Articular chondrocyte of knee joint (primary cell): ENCODE data around the gene MAMSTR. TPM values are rescaled to one million over a fixed set of nuclear protein-coding genes. Genes with fewer than 3 reads are reported as not detected.

ENCODE experiments used
- total RNA-seq: library from RNA; depleted of rRNA; stranded (reverse); fragments of >200 nt; gene quantifications from 2 replicates; pipeline ENCODE4 v1.2.3, GENCODE V29; 2012

Gene MAMSTR
- 1.7 and 2.9 TPM in 2 replicates for total RNA-seq

GRCh38 chr19:48719263-48720171 lies at the start of gene MAMSTR:
Gene MAMSTR (minus strand): TSS chr19:48719725. CDS start chr19:48719031, 694 bp downstream.

DNA sequence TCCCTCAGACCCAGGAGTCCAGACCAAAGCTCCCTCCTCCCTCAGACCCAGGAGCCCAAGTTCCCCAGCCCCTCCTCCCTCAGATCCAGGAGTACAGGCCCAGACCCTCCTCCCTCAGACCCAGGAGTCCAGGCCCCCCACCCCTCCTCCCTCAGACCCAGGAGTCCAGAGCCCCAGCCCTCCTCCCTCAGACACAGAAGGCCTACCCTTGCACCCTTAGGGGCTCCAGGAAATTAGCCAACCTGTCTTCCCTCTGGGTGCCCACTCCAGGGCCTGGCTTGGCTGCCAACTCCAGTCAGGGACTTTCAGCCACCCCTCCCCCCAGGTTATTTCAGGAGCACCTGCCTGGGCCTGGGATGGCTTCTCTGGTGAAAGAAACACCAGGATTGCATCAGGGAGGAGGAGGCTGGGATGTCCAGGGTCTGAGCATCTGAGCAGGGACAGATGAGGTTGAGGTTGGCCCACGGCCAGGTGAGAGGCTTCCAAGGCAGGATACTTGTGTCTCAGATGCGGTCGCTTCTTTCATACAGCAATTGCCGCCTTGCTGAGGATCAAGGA lies 35.6 kb upstream of the MAMSTR start, which contains the start of gene FGF21:
Gene FGF21 (plus strand): TSS at position 441 of the 558 bp plus-strand sequence. CDS start 713 bp downstream, outside the sequence.

GRCh38 chr19:48752496-48753365 lies 33.2 kb upstream of the MAMSTR start, which contains the start of gene FUT1:
Gene FUT1 (minus strand): TSS chr19:48752641. CDS start chr19:48751281, 1,360 bp downstream.

GRCh38 chr19:48746738-48747575 lies 27.4 kb upstream of the MAMSTR start, which contains the start of gene IZUMO1:
Gene IZUMO1 (minus strand): TSS chr19:48746909. CDS start chr19:48745859, 1,050 bp downstream.

DNA sequence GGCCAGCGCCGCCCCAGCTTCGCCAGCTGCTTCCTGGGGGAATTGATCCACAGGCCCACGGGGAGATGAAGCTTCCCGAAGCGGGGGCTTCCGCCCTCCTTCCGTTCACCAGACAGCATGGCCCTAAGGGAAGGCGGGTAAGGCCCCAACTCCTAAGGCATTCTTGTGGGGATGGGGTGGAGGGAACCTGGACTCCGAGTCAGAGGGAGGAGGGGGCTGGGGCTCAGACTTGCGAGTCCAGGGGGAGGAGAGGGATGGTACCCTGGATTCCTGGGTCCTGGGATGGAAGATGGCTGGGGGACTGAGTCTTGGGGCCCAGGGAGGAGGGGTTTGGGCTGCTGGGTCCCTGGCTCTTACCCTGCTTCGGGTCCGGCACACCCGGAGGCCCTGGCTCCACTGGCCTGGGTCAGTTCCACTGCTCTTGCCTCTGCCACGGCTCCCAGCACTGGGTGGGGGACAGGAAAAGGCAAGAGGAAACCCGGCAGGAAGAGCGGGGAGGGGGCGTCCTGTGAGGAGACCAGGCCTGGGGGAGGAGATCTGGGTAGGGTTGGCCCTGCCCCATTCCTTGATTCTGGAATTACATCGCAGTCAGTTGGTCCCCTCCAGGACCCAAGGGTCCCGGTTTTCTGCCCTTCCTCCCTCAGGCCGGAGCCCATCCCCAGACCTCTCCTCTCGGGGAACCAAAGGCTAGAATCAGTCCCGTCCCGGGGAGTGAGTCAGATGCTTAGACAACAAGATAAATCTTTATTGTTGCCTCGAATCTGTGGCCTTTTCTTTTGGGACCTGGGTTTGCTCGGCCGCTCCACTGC lies 20.8 kb upstream of the MAMSTR start, which contains the start of gene RASIP1:
Gene RASIP1 (minus strand): TSS at position 447 of the 809 bp plus-strand sequence. CDS start 328 bp downstream, at position 119.

GRCh38 chr19:48695743-48696352 lies 23.7 kb downstream of the MAMSTR start, which contains the start of gene FUT2:
Gene FUT2 (plus strand): TSS chr19:48695971. CDS start chr19:48702957, 6,986 bp downstream.

DNA sequence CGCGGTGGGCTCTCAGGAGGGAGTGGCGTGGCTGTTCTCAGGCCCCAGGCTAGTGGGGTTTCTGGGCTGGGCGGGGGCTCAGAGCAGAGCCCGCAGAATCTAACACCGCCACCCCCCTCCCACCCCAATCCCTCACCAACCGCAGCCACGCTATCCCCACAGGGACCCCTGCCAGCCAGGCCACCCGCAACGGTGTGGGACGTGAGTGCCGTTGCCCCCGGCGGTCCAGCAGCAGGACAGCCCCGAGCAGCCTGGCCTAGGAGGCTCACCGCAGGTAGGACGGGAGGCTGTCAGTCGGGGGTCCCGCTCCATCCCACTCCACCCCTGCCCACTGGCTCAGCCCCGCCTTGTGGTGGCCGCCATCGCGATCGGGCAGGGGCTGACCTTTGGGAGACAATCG lies 46.5 kb downstream of the MAMSTR start, which contains the start of gene NTN5:
Gene NTN5 (minus strand): TSS at position 24 of the 400 bp plus-strand sequence. CDS start 2,031 bp downstream, outside the sequence.

Other genes with a start within 250 kb of the MAMSTR start
- under 0.01 and 0.11 TPM in 2 replicates for gene LMTK3, start 207.9 kb downstream of the MAMSTR start, total RNA-seq
- gene SULT2B1, start 167.6 kb downstream of the MAMSTR start, total RNA-seq = not detected in 2 replicates
- gene SPACA4, start 113.0 kb downstream of the MAMSTR start, total RNA-seq = not detected in 2 replicates
- 0.65 TPM in 1 of 2 replicates, not detected in the other for gene FAM83E, start 104.6 kb downstream of the MAMSTR start, total RNA-seq
- gene RPL18, start 100.5 kb downstream of the MAMSTR start, total RNA-seq = 1,190 and 1,683 TPM in 2 replicates
- gene SPHK2, start 100.2 kb downstream of the MAMSTR start, total RNA-seq = 8.4 and 8.9 TPM in 2 replicates
- 4.5 and 5.0 TPM in 2 replicates for gene DBP, start 82.3 kb downstream of the MAMSTR start, total RNA-seq
- 0.78 and 1.4 TPM in 2 replicates for gene CA11, start 73.5 kb downstream of the MAMSTR start, total RNA-seq
- gene NTN5, start 46.7 kb downstream of the MAMSTR start, total RNA-seq = 0.22 TPM in 1 of 2 replicates, not detected in the other
- not detected in 2 replicates for gene FUT2, start 23.8 kb downstream of the MAMSTR start, total RNA-seq
- 0.91 and 1.3 TPM in 2 replicates for gene RASIP1, start 20.9 kb upstream of the MAMSTR start, total RNA-seq
- gene IZUMO1, start 27.2 kb upstream of the MAMSTR start, total RNA-seq = not detected in 2 replicates
- gene FUT1, start 32.9 kb upstream of the MAMSTR start, total RNA-seq = 0.22 TPM in 1 of 2 replicates, not detected in the other
- not detected in 2 replicates for gene FGF21, start 35.8 kb upstream of the MAMSTR start, total RNA-seq
- 21.4 and 28.0 TPM in 2 replicates for gene BCAT2, start 91.3 kb upstream of the MAMSTR start, total RNA-seq
- gene HSD17B14, start 116.8 kb upstream of the MAMSTR start, total RNA-seq = 2.2 and 6.8 TPM in 2 replicates
- 23.1 and 31.3 TPM in 2 replicates for gene PLEKHA4, start 148.9 kb upstream of the MAMSTR start, total RNA-seq
- gene PPP1R15A, start 152.7 kb upstream of the MAMSTR start, total RNA-seq = 59.2 and 70.2 TPM in 2 replicates
- 0.11 TPM in 1 of 2 replicates, not detected in the other for gene TULP2, start 179.0 kb upstream of the MAMSTR start, total RNA-seq
- 258 and 269 TPM in 2 replicates for gene NUCB1, start 180.6 kb upstream of the MAMSTR start, total RNA-seq
- 0.13 and 0.32 TPM in 2 replicates for gene DHDH, start 214.0 kb upstream of the MAMSTR start, total RNA-seq
- gene BAX, start 235.2 kb upstream of the MAMSTR start, total RNA-seq = 34.5 and 37.1 TPM in 2 replicates
- 3,310 and 5,078 TPM in 2 replicates for gene FTL, start 245.6 kb upstream of the MAMSTR start, total RNA-seq